Measurements from ENCODE around the gene ADAM12.

ADAM12 gene

DNA sequence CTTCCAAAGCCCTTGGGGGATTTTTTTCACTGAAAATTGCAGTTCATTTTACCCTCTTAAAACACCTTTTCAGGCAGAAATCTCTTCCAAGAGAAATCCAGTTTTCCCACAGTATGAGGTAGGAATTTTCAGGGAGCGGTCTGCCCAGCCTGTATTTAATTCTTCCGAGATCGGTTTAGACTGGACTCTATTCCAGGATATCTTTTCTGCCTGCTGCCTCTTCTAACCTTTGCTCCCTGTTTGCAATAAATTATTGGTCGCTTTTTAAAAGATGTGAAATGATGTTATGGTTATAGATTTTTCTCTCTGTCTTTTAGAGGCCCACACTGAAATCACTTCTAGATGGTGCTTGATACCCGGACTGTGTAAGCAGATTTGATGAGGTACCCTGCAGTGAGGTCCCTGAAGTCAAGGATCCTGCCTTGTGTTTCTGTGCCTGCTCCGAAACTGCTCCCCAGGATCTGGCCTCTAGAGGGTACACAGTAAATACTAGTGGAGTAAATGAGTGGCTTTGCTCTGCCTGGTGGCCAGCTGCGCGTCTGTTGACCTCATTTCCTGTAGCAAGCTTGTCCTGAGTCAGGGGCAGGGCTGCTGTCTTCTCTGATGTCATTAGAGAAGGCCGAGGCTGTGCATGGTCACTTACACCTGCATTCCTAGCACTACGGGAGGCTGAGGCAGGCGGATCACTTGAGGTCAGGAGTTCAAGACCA lies 300.3 kb downstream of the ADAM12 start:
- no peak for DNase-seq (ENCODE audit: low read depth, low spot score)

DNA sequence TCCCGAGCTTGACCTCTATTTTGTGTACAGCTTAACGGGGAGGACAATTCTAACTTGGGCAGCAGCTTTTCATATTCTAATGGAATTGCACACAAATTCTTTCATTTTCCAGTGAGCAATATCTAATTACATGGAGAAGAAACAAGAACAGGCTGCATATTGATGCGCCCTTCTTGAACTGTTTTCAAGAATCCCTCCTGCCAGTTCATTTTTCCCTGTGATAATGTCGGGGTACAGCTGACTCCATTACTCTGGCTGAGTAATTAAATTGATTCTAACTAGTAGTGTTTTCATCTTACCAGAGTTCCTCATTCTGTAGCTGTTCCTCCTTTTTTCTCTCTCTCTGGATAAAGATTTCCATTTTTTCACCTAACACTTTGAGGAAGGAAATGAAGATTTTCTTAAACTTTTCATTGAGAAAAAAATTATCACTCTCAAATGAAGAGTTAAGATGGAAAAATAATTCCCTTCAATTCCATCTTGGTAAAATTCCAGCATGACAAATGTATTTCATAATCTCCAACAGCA lies 301.1 kb downstream of the ADAM12 start:
- DNase-seq (ENCODE audit: low read depth, low spot score) = no peak

DNA sequence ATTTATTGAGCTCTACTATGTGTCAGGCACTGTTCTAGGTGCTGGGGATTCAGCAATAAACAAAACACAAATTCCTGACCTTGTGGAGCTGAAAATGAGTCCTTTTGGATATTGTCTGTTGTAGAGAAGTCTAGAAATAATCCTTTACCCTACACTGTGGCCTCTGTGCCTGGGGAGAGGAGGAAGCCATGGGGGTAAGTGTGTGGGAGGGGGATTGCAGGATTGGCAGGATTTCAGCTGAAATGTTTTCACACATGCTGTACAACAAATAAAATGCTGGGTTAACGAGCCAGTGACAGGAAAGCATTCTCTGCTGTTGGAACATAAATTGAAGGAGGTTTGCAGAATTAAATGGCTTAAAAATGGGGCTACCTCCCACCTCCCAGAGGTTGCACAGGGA lies 302.5 kb downstream of the ADAM12 start:
- DNase-seq (ENCODE audit: low read depth, low spot score) = no peak

DNA sequence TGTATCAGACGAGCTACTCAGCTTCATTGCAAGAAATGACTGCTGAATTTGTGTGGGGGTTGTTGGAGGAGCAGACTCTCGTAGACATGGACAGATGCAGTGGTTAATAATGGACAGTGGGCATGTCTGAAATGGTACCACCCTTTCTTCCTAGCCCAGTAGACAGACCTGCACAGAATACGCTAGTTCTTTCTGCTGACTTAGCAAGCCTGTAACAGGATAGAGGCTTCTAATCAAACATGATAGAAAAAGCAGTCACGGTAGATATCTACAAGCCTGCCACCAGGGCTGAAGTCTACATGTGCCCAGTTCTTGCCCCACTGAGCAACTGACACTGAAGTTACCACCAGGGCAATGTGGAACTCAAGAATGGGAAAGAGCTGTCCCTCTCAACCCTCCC lies 303.9 kb downstream of the ADAM12 start:
- no peak for DNase-seq (ENCODE audit: low read depth, low spot score)

DNA sequence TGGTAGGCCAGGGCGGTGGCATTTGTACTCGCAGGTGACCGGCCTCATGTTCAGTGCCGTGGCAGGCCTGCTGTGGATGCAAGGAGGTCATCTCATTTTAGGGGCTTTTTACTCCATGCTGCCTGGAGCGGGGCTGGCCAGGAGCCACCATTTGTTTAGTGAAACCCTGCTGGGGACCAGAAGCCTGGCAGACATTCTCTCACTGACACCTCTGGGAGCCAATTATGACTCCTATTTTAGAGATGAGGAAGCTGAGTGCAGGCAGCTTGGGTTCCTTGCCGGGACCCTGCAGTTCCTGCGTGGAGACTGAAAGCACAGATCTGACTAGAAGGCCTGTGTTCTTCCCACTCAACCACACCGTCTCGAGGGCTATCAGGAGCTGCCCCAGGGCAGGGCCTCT lies 305.3 kb downstream of the ADAM12 start:
- DNase-seq (ENCODE audit: low read depth, low spot score) = no peak

DNA sequence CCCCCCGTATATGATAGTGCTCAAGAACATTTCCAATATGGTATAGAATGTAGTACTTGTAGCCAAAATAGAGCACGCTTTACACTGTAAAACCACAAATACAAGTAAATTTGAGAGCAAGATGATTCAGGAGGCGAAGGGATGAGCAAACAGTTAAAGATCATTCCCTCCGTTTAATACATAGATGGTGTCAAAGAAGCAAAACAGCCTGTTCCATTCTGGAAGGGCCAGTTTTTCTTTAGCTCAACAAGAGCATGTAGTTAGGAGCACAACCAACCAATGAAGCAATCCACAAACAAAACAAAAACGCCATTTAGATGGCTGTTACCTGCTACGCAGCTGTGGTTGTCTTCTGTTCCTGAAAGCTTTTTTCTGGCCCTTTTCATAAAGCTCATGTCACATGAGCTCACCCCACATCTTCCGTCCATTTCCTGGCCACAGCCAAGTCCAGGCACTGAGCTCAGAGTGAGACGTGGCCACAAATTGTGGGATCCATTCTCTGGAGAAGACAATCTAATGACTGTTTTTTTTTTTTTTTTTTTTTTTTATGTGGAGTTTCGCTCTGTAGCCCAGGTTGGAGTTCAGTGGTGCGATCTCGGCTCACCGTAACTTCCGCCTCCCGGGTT lies 306.3 kb downstream of the ADAM12 start:
- DNase-seq (ENCODE audit: low read depth, low spot score) = no peak

DNA sequence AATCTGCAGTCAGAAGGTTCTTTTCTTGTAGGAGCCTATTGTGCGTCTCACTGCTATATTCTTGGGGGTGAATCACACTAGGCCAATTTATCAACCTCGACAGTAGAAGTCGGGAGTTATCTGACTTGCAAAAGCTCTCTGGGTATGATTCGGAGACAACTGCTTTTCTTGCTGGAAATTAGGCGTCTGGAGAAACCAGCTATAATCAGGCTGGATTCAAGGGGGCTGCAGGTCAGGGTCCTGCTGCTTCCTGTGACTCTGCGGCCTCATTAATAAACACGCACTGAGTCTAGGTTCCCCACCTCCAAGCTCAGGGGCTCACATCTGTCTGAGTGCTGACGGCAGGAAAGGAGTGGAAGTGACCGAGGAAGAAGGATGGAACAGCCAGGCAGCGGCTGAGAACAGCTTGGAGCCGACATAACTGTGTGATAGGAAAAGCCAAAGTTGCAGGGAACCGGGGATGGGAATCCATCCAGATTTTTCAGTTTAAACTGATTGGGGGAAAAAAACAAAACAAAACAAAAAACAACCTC lies 307.3 kb downstream of the ADAM12 start:
- no peak for DNase-seq (ENCODE audit: low read depth, low spot score)

DNA sequence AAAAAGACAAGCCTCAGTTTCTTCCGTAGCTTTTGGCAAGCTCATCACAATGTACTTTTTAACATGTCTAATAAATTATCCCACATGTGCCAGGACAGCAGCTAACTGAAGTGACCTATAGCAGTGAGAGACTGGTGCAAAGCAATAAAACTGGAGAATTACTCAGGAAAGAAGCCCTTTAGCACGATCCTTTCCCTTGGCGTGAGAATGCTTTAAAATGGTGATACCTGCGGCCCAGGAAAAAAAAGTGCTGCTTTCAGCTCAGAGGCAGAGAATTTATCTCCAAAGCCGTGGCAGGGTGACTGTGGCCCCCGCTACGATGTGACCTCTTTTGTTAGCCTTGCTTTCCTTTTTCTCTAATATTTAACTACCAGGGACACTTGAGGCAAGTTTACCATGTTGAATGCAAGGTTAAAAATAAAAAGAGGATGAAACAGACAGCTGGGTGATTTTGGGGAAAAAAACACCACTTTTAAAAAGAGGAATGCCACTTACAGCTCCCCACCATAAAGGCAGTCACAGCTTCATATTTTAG lies 307.9 kb downstream of the ADAM12 start:
- DNase-seq (ENCODE audit: low read depth, low spot score) = no peak

DNA sequence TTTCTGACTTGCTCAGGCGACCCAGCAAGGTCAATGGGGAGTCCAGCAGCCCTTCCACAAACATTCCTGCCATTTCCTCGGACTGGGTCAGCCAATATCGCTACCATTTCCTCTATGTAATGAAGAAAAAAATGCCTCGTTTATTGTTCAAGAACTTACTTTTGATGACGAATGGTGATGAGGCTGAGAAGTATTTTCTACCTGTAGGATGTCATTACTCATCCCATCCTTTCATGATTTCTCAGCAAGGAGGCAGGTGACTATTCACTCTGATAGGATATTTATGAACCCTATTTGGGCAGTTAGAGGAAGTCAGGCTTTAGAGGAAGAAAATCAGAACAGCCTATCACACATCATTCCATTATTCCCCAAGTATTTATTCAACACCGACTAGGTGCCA lies 313.3 kb downstream of the ADAM12 start:
- DNase-seq (ENCODE audit: low read depth, low spot score) = no peak

DNA sequence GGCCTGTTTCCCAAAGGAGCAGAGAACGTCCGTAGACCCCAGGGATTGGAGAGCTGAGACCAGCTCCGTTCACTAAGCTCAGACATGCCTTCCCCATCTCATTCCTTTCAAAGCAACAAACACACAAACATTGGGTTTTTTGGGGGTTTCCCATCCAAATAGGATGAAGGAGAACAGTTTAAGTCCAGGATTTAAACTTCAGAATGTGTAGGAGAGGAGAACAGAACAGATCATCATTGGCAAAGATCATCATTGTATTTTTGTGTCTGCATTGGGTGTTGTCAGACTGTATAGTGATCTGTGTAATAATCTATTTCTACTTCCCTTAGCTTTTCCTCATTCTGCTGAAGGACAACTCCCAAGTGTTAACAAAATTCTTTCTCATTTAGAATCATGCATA lies 314.0 kb downstream of the ADAM12 start:
- no peak for DNase-seq (ENCODE audit: low read depth, low spot score)

DNA sequence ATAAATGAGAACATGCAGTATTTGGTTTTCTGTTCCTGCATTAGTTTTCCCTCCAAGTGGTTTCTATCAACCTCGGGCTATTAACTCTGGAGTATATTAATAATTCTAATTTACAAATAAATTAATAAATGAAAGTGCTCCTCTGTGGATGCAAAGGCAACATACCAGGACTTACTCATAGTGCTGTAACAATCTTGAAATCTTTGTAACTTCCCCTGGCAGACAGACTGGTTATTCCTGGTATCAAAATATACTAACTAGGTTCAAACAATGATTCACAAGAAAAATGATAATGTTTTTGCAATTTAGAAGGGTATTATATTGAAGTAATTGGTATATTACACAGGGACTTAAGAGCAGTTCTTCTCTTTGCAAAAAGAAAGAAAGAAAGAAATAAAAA lies 314.7 kb downstream of the ADAM12 start:
- DNase-seq (ENCODE audit: low read depth, low spot score) = no peak

DNA sequence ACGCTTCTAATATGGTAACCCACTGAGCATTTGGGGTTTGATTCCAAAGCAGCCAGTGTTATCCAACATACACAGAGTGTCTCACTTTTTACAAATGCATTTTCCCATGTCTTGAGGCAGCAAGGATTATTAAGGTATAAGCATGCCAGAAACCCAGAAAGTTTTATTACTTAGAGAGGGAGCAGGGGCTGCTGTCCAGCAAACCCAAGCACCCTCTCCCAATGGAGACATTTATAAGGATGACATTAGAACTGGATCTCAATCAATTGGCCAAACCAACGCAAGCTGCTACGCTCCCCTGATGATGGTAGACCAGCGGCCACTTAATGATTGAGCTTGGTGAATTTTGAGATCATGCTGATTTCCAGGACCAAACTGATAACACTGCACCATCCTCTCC lies 315.7 kb downstream of the ADAM12 start:
- DNase-seq (ENCODE audit: low read depth, low spot score) = no peak

DNA sequence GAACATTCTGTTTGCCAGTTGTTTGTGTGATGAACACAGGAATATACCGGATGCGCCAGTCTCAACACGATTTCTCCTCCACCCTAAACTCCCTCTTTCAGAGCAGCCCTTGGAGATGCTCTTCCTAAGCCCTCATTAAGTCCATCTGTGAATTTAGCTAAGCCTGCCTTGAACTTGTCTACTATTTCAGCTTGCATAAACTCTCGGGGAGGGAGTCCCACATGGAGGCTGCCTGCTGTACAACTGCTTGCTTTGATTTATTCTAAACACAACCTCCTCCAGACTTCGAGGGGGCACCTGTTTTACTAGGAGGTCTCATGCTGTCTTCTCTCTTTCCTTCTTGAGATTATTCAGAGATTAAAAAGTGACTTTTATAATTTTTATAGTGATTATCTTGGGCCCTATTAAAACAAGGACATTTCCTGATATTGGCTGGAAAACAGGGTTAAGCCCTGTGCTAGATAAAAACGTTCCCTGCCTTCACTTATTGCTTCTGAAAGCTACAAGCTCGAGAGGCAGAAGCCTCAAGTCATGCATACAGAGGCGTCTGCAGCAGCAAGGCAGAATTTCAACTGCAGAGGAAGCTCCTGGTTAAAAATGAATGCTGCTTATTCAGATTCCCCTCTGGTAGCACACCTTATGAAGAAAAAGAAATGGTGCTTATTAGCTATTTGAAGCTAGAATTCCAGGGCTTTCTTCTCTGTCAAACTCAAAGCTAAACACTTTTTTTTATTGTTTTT lies 317.6 kb downstream of the ADAM12 start:
- no peak for DNase-seq (ENCODE audit: low read depth, low spot score)

DNA sequence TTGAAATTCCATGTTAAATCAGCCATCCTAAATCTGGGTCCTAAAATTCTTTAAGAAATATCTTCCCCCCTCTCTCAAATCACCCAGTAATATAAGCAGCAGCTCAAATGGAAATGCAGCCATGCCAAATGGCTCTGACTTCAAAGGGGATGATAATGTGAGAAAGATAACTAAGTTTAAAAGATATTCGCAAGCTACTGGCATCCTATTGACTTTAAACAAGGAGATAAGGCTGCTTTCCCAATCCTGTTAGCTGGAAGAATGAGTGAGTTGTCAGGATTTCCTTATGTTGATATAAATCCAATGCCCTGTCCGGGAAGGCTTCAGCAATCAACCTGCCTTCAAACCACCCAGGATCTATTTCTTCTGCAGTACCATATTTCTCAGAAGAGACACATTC lies 320.0 kb downstream of the ADAM12 start:
- DNase-seq (ENCODE audit: low read depth, low spot score) = no peak

DNA sequence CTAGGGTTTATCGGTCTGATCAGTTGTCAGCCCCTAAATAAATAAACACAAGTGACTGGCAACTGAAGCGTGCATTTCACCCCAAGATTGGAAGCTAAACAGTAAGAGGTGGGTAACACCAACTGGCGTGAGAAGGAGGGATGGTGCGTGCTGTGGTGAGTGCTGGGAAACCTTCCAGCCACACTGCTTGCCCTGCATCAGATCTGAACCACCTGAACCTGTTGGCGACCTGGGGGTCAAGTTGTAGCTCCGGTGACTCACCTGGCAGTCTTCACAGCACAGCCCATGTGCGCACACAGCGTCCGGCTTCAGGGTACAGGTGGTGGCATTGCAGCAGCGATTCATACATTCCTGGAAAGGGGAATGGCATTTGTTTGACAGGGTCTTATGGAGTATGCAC lies 321.8 kb downstream of the ADAM12 start:
- DNase-seq (ENCODE audit: low read depth, low spot score) = no peak

DNA sequence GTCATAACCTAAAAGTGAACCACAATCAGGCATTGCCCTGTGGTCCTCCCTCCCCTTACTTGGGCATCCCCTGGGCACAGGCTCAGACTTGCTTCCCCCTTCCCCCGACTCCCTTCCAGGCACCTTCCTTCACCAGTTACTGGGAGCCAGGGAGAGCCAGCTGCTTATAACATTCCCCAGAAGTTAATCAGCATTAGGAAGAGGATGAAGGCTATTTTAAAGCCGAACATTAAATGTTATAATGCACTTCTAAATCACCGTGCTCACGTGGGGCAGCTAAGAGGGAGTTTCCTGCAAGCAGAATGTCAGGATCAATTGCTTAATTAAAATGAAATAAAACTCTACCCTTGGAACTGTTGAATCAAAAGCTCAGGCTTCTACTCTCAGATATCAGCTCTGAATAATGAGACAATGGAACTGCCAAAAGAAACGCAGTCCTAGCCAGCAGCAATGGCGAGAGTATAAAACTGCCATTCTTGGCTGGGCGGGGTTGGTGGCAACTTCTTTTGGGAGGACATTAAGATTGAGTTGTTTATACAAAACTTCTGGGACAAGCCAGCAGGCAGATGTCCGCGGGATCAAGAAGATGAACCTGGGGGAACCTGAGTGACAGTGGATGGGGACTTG lies 322.4 kb downstream of the ADAM12 start:
- no peak for DNase-seq (ENCODE audit: low read depth, low spot score)

DNA sequence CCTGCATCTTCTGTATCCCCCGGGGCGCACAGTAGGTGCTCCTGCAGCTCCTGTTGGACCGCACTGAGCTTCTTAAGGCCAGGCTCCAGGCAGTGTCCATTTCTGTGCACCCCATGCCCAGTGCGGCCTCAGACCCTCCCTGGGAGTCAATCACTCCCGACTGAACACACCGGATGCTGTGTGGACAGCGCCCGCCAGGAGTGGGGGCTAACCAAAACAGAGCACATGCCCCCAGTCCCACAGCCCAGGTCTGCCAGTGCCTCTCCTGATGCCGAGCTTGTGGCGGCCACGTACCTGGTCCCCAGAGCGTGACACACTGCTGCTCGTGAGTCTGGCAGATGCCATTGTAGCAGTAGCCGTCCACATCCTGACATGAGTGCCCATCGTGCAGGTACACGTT lies 323.8 kb downstream of the ADAM12 start:
- no peak for DNase-seq (ENCODE audit: low read depth, low spot score)

DNA sequence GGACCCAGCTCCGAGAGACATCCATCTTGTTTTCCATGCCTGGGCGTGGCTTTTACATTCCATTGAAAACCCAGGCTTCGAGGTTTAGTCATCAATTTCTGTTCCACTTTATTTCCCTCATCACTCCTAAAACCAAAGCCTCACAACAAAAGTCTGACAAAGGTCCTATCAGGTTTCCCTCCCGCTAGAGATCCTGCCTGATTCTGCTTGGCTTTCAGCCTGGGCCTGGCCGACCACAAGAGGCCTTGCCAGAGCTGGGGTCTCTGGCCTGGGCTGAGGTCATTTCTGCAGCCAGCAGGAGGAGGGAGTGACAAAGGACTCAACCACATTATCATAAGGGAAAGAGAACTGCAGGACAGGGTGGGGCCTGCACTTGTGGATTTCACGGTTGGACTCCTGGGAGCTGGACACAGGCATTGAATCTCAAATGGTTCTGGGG lies 324.9 kb downstream of the ADAM12 start:
- no peak for DNase-seq (ENCODE audit: low read depth, low spot score)

DNA sequence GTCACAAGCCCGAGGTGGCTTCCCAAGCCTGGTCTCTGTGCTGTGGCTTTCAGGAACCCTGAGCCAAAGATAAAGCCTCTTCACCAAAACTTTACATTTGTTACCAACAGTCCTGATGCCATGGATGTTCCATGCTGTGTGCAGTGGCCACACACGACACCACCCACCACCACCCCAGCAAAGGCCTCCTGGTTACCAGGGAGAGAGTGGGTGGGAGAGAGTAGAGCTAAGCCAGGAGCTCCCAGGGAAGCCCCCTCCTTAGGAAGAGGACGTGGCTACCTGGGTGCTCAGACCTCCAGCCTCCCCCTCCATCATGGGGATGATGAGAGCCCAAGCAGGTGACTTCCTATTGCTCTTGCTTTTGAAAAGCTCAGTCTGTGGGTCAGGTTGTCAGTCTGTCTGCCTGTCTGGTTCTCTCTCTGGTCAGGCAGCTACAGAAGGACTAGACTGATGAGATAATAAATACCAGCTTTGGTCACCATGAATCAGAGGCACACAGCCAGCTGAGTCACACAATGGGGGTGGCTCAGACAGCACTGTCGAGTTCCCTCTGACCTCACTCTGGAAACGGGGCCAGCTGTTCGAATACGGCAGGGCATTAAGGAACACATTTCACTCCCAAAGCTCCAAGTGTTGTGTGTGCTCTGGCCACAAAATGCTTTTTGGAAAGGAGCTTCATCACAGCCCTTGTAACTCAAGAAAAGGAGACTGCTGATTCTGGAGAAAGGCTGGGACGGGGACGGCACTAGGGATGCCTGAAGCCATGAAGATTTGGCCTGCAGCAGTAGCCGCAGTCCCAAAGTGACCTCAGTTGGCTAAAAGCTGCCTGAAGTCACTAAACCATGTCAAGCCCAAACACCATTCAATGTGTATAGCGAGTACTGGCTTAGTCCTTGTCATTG lies 325.9 kb downstream of the ADAM12 start:
- DNase-seq (ENCODE audit: low read depth, low spot score) = peak; percentile 67

DNA sequence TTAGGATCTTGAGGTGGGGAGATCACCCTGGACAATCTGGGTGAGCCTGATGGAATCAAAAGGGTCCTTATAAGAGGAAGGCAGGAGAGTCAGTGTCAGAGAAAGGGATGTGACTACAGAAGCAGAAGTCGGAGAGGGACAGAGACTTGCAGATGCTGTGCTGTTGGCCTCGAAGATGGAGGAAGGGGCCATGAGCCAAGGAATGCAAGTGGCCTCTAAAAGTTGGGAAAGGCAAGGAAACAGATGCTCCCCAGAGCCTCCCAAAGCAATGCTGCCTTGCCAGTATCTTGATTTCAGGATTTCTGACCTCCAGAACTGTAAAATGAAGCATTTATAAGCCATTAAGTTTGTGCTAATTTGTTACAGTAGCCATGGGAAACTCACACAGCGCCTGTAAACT lies 326.8 kb downstream of the ADAM12 start:
- DNase-seq (ENCODE audit: low read depth, low spot score) = no peak

Data from brain pericyte (primary cell).